SKM-1 treated with dmso at 0.1 percent for 144 hours (cell line): ENCODE results near the gene YTHDC2.
A peak's percentile ranks its signal among the peaks of the same experiment; 100 is the strongest.

Source experiments
- DNase-seq: peaks from one replicate; lab custom pipeline; 2025; ENCODE audit not compliant: unreplicated experiment; lab: John Stamatoyannopoulos, UW

The YTHDC2 gene

DNA sequence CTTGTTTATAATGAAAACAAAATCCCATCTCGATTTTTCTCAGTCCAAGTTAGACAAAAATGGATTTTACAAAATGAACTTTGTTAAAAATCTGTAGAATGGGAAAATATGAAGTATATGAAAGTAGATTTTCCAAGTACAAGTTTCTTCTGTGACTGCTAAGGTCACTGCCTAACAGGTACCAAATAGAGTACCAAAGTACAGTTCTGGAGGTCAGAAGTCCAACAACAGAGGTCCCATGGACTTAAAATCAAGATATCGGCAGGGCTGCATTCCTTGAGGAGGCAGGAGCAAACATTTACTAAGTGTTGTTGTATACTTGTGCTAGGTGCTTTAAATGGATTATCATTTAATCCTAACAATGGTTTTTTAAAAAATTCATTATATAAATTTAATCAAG lies 5.9 kb downstream of the YTHDC2 start:
- DNase-seq, result no peak

DNA sequence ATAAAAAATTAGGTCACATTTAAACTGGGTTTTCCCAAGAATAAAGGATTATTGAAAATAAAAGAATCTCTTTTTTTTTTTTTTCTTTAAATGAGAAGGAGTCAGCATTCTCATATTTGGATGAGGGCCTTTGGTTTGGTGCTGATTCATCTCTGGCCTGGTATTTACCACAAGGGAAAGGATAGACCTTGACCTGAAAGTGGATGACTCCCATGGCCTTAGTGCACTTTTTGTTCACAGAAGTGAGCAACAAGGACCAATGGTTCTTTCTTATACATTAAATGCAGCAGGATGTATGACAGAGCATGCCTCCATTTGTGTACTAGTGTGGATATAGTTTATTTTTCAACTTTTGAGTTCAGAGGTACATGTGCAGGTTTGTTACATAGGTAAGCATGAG lies 6.9 kb downstream of the YTHDC2 start:
- DNase-seq, result no peak

DNA sequence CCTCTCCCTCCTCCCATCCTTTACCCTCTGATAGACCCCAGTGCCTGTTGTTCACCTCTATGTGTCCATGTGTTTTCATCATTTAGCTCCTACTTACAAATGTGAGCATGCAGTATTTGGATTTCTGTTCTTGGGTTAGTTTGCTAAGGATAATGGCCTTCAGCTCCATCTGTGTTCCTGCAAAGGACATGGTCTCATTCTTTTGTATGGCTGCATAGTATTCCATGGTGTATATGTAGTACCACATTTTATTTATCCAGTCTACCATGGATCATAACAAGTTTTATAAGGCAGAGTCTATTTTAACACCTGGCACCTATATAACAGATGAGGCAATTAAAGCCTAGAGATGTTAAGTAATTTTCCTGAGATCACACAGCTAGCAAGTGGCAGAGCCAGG lies 7.4 kb downstream of the YTHDC2 start:
- DNase-seq, result no peak

- DNase-seq, result no peak
Observed at GRCh38 chr5:113523168-113523567, 9.7 kb downstream of the YTHDC2 start.

DNA sequence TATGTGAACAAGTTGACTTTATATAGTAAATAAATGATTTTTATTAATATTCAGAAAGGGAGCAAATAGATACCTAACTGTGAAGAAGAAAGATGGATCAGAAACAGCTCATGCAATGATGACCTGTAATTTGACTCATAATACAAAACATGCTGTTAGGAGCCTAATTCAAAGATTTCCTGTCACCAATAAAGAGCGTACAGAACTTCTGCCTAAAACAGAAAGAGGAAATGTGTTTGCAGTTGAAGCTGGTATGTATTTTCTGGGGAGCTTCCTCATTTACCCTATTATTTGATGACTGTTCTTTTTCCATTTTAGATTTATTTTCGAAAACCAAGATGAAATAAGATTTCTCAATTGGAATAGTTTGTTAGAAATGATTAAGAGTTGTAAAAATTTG lies 11.4 kb downstream of the YTHDC2 start:
- peak; percentile 79 for DNase-seq

DNA sequence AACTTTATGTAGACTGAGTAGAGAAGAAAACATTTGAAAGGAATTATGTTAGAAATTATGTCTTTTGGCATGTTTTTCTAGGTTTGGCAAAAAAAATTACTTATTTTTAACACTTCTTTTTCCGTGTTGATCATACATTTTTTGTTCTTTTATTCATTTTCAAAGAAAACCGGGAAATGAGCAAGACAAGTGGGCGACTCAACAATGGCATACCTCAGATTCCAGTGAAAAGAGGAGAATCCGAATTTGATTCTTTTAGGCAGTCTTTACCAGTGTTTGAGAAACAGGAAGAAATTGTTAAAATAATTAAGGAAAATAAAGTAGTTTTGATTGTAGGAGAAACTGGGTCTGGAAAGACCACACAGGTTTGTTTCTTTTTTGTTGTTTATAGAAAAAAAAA lies 12.9 kb downstream of the YTHDC2 start:
- no peak for DNase-seq

DNA sequence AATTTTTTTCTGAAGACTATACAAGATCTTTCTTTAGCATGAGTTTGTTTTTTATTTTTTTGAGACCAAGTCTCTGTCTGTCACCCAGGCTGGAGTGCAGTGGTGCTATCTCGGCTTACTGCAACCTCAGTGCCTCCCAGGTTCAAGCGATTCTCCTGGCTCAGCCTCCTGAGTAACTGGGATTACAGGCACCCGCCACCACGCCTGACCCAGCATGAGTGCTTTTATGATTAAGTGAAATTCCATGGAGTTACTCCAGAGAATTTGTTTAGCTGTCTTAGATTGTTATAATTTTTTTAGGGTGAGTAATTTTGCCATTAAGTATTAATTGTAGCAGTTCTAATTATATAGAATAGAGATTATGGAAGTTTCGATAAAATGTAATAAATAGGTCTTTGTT lies 14.3 kb downstream of the YTHDC2 start:
- no peak for DNase-seq

GRCh38 chr5:113531481-113532159 lies 18.1 kb downstream of the YTHDC2 start:
- DNase-seq, result no peak

GRCh38 chr5:113538313-113538712 lies 24.8 kb downstream of the YTHDC2 start:
- no peak for DNase-seq

DNA sequence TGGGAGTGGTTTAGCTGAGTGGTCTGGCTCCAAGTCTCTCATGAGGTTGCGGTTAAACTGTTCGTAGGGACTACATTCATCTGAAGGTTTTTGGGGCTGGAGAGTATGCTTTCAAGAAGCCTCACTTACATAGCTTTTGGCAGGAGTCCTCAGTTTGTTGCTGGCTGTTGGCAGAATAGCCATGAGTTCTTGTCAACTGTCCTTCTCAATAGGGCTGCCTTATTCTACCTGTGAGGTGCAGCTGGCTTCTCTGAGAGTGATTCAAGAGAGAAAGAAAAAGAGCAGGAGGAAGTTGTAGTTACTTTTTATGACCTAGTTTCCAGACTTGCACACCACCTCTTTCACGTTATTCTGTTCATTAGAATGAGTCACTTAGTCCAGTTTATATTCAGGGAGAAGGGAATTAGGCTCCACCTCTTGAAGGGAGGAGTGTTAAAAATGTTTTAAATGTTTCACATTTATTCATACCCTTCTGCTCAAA lies 33.2 kb downstream of the YTHDC2 start:
- DNase-seq, result no peak

- no peak for DNase-seq
Observed at GRCh38 chr5:113548396-113548795, 34.9 kb downstream of the YTHDC2 start.

GRCh38 chr5:113552137-113552536 lies 38.6 kb downstream of the YTHDC2 start:
- DNase-seq, result no peak

GRCh38 chr5:113552620-113553019 lies 39.1 kb downstream of the YTHDC2 start:
- no peak for DNase-seq

DNA sequence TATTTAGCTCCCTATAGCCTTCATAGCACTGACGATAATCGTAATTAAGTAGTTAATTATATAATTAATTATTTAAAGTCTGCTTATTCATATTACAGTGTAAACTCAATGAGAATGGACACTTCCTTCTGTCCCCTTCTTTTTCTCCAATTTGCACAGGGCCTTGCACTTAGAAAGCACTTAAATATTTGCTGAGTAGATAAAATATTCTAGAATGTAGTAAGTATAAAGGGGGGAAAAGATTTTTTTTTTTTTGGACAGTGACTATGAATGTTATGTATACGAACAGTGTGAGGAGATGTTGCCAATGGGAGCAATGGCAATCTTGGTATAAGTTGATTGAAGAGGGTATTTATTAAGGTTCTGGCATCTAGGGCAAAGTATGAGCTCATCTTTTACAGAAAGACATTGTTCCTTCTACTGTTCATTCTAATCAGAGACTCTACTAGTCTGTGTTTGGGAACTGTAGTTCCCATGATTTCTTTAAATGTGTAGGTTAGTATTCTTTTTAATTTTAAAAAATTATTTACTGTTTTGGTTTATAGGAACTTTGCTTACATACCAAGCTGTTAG lies 49.4 kb downstream of the YTHDC2 start:
- no peak for DNase-seq

- DNase-seq, result no peak
Observed at GRCh38 chr5:113569396-113569795, 55.9 kb downstream of the YTHDC2 start.

DNA sequence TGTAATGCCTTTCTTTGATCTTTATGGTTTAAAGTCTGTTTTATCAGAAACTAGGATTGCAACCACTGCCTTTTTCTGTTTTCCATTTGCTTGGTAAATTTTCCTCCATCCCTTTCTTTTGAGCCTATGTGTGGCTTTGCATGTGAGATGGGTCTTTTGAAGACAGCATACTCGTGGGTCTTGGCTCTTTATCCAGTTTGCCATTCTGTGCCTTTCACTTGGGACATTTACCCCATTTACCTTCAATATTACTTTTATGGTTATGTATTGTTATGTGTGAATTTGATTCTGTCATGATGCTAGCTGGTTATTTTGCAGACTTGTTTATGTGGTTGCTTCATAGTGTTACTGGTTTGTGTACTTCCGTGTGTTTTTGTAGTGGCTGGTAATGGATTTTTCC lies 59.2 kb downstream of the YTHDC2 start:
- DNase-seq, result no peak

DNA sequence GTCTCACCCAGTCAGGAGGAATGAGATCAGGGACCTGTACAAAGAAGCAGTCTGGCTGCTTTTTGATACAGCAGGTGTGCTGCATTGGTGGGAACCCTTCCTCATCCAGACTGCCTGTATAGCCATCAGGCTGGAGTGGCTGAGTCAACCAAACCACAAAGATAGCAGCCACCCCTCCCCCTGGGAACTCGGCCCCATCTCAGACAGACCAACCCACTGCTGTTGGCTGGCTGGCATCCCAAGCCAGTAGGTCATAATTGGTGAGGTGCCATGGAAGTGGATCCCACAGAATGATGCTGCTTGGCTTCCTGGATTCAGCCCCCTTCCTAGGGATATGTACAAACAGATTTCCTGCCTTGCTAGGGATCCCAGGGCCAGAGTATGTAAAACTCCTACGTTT lies 60.9 kb downstream of the YTHDC2 start:
- no peak for DNase-seq

DNA sequence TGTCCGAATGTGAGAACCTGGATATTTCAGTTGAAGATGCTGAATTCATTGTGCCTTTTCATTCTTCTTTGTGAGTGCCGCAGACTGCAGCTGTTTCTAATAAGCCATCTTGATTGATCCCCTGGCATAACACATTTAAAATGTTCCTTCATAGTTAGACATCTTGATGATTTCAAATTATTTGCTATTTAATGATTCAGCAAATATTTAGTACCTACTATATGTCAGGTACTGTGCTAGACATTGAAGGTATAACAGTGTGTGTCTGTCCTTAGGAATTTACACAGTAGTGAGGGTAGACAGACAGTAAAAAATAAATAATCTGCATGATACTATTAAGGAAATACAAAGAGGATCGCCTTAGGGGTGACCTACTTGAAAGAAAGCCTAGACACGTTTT lies 61.6 kb downstream of the YTHDC2 start:
- DNase-seq, result no peak

GRCh38 chr5:113578091-113578490 lies 64.6 kb downstream of the YTHDC2 start:
- no peak for DNase-seq

GRCh38 chr5:113581388-113581787 lies 67.9 kb downstream of the YTHDC2 start:
- DNase-seq, result no peak

- no peak for DNase-seq
Observed at GRCh38 chr5:113598150-113598549, 84.7 kb downstream of the YTHDC2 start.

GRCh38 chr5:113598926-113599325 lies 85.4 kb downstream of the YTHDC2 start:
- no peak for DNase-seq
